Gastroesophageal sphincter (tissue), 3 donors: ENCODE data around the gene TRIM59.

ENCODE experiments used
- EP300 ChIP-seq: sonication (generic); formaldehyde crosslinking; IDR thresholded peaks from one replicate; pipeline ENCODE4 v1.6.1; 2017; ENCODE audit warnings: antibody characterized with exemption, mild to moderate bottlenecking
- POLR2A ChIP-seq, 2 donors: fragments of 450-650 bp; IDR thresholded peaks; one replicate each; pipeline ENCODE4 v1.6.1; 2017; ENCODE audit warnings: antibody characterized with exemption in 2 of 2, mild to moderate bottlenecking in 2 of 2, moderate library complexity in 1 of 2
- POLR2AphosphoS5 ChIP-seq: sonication (generic); formaldehyde crosslinking; IDR thresholded peaks from one replicate; pipeline ENCODE4 v1.6.1; 2017; ENCODE audit warnings: antibody characterized with exemption
- TF ChIP-seq, protein P1 (sequence below), 4 experiments: fragments of 200-600 bp in 2 of 4; fragments of 450-650 bp in 2 of 4; sonication (generic) in 1 of 4; IDR thresholded peaks; one replicate each; pipeline ENCODE4 v1.5.1; 2017 to 2019; ENCODE audit warnings: antibody characterized with exemption in 4 of 4, mild to moderate bottlenecking in 2 of 4, moderate library complexity in 2 of 4

- TF ChIP-seq, protein P1, sequence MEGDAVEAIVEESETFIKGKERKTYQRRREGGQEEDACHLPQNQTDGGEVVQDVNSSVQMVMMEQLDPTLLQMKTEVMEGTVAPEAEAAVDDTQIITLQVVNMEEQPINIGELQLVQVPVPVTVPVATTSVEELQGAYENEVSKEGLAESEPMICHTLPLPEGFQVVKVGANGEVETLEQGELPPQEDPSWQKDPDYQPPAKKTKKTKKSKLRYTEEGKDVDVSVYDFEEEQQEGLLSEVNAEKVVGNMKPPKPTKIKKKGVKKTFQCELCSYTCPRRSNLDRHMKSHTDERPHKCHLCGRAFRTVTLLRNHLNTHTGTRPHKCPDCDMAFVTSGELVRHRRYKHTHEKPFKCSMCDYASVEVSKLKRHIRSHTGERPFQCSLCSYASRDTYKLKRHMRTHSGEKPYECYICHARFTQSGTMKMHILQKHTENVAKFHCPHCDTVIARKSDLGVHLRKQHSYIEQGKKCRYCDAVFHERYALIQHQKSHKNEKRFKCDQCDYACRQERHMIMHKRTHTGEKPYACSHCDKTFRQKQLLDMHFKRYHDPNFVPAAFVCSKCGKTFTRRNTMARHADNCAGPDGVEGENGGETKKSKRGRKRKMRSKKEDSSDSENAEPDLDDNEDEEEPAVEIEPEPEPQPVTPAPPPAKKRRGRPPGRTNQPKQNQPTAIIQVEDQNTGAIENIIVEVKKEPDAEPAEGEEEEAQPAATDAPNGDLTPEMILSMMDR (IDR thresholded peaks at IDR 0.05), result no peak
- TF ChIP-seq POLR2A (IDR thresholded peaks at IDR 0.05) (no peak), EP300 (no peak), POLR2AphosphoS5 (no peak)
These were observed 14.7 kb upstream of the TRIM59 start for GRCh38 chr3:160464321-160464720.
